Esophagus squamous epithelium (tissue), 5 donors: ENCODE results near the gene DIMT1. TPM values are rescaled to one million over a fixed set of nuclear protein-coding genes. Genes with fewer than 3 reads are reported as not detected.

Experiments used
- DNase-seq: peaks from one replicate; lab custom pipeline; 2025; lab: John Stamatoyannopoulos, UW
- H3K27ac ChIP-seq, 4 donors: fragments of 200-600 bp; sonication (generic); one replicate each; pipeline ENCODE4 v1.5.1; 2016 to 2019; ENCODE audit warnings: mild to moderate bottlenecking in 1 of 4
- H3K27me3 ChIP-seq, 4 donors: fragments of 200-600 bp; sonication (generic); 1 replicate in 3 of 4; 2 replicates in 1 of 4; pipeline versions ENCODE4 v1.5.1 to v1.6.0; 2017 to 2021; ENCODE audit warnings: antibody characterized with exemption in 1 of 4
- H3K36me3 ChIP-seq, 3 donors: fragments of 200-600 bp; sonication (generic); one replicate each; pipeline ENCODE4 v1.5.1; 2016 to 2019
- H3K4me1 ChIP-seq, 3 donors: fragments of 200-600 bp; sonication (generic); one replicate each; pipeline ENCODE4 v1.5.1; 2017 to 2019
- H3K4me3 ChIP-seq, 4 donors: fragments of 200-600 bp; sonication (generic); 1 replicate in 3 of 4; 2 replicates in 1 of 4; pipeline ENCODE4 v1.5.1; 2016 to 2019; ENCODE audit warnings: mild to moderate bottlenecking in 2 of 4, moderate library complexity in 1 of 4
- H3K9me3 ChIP-seq, 3 donors: fragments of 200-600 bp; sonication (generic); one replicate each; pipeline ENCODE4 v1.5.1; 2016 to 2019
- POLR2A ChIP-seq, 4 donors: fragments of 450-650 bp; IDR thresholded peaks; one replicate each; pipeline ENCODE4 v1.6.1; 2017; ENCODE audit warnings: antibody characterized with exemption in 4 of 4, mild to moderate bottlenecking in 4 of 4, moderate library complexity in 3 of 4
- WGBS, 2 donors: methylation state at CpG; one replicate each; pipeline ENCODE4 v1.1.5; 2018; 5-methylcytosine and 5-hydroxymethylcytosine counted together
- intact Hi-C: fragments of 100-400 bp; cut with DNase I; formaldehyde crosslinking; loops from one replicate; pipeline ENCODE4 v1.15.0; 2022
- total RNA-seq, 4 donors: library from RNA; depleted of rRNA; stranded (reverse); fragments of >200 nt; gene quantifications; one replicate each; pipeline ENCODE4 v1.1.0, GENCODE V29; 2016
- TF ChIP-seq, protein P1 (sequence below), 6 experiments: fragments of 450-650 bp in 4 of 6; fragments of 200-600 bp in 2 of 6; sonication (generic) in 2 of 6; IDR thresholded peaks; one replicate each; pipeline ENCODE4 v1.5.1; 2016 to 2019; ENCODE audit warnings: antibody characterized with exemption in 6 of 6, mild to moderate bottlenecking in 4 of 6, moderate library complexity in 4 of 6
- donor health status: DM: yes; HTN: yes; CAD: no.

The DIMT1 gene
- total RNA-seq, 4 donors from 2014 or later, result 18.8 to 38.5 (median 26.8) TPM

DNA sequence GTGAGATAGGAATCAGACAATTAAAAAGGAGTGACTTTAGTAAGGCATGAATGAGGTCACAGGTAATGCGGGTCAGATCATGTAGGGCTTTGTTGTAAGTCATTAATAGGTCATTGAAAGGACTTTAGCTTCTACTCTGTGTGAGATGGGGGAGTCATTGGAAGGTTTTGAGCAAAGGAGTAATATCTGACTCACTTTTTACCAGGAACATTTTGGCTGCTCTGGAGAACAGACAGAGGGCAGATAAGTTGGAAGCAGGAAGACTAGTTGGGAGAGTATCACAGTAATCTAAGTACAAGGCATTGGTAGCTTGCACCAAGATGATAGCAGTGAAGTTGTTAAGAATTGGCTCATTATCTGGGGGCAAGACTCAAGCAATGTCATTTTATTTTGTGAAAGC is 60.3 kb downstream of the DIMT1 start:
- intact Hi-C loops, result no loop called here

DNA sequence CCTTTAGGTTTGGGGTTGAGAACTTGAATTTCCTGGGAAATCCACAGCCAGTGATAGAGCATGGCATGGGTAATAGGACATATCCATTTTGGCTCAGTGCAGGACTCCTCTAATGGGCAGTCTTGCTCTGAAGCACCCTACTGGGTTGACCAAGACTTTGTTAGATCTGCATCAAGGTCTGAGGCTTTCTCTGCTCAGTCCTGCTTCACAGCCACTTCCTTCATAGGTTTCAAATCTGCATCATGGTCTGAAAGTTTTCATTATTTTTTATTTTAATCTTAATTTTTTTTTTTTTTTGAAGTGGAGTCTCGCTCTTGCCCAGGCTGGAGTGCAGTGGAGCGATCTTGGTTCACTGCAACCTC is 61.2 kb downstream of the DIMT1 start:
- H3K27me3 ChIP-seq, result no peaks in the 10 kb centered on the region
- WGBS, 2 donors, result 85 to 89% methylated on average over 2 of the region's 2 CpGs
- TF ChIP-seq, protein P1, sequence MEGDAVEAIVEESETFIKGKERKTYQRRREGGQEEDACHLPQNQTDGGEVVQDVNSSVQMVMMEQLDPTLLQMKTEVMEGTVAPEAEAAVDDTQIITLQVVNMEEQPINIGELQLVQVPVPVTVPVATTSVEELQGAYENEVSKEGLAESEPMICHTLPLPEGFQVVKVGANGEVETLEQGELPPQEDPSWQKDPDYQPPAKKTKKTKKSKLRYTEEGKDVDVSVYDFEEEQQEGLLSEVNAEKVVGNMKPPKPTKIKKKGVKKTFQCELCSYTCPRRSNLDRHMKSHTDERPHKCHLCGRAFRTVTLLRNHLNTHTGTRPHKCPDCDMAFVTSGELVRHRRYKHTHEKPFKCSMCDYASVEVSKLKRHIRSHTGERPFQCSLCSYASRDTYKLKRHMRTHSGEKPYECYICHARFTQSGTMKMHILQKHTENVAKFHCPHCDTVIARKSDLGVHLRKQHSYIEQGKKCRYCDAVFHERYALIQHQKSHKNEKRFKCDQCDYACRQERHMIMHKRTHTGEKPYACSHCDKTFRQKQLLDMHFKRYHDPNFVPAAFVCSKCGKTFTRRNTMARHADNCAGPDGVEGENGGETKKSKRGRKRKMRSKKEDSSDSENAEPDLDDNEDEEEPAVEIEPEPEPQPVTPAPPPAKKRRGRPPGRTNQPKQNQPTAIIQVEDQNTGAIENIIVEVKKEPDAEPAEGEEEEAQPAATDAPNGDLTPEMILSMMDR (IDR thresholded peaks at IDR 0.05), result no peak
- TF ChIP-seq POLR2A (IDR thresholded peaks at IDR 0.05), result no peak
- H3K9me3 ChIP-seq, result no peaks in the 10 kb centered on the region
- H3K4me1 ChIP-seq, result peaks cover 0 to 13% (median 2%) of the 10 kb centered on the region in 3 donors
- no peak overlapping the region for H3K4me3 ChIP-seq
- no peak for DNase-seq
- intact Hi-C loops, result no loop called here
- H3K27ac ChIP-seq, result no peak overlapping the region
- peaks cover 0 to under 1% (median 0%) of the 10 kb centered on the region in 3 donors for H3K36me3 ChIP-seq

More for the DNA sequence above, 60.3 kb downstream of the DIMT1 start:
- Histone ChIP-seq H3K27ac (no peak overlapping the region), H3K36me3 (peaks cover 0 to 10% (median 0%) of the 10 kb centered on the region in 3 donors), H3K9me3 (no peaks in the 10 kb centered on the region), H3K4me1 (peaks cover 0 to 13% (median 2%) of the 10 kb centered on the region in 3 donors), H3K4me3 (no peak overlapping the region), H3K27me3 (no peaks in the 10 kb centered on the region)
- WGBS, 2 donors, result 47 to 69% methylated on average over 1 of the region's 1 CpG
- no peak for DNase-seq
- TF ChIP-seq, protein P1 (IDR thresholded peaks at IDR 0.05), result no peak
- no peak for TF ChIP-seq POLR2A (IDR thresholded peaks at IDR 0.05)

- 64 to 76% methylated on average over 2 to 4 of the region's 4 CpGs for WGBS, 2 donors
- H3K4me1 ChIP-seq, result peaks cover 0 to 13% (median 2%) of the 10 kb centered on the region in 3 donors
- intact Hi-C loops, result no loop called here
Measured at GRCh38 chr5:62341783-62342475, 61.8 kb downstream of the DIMT1 start.

DNA sequence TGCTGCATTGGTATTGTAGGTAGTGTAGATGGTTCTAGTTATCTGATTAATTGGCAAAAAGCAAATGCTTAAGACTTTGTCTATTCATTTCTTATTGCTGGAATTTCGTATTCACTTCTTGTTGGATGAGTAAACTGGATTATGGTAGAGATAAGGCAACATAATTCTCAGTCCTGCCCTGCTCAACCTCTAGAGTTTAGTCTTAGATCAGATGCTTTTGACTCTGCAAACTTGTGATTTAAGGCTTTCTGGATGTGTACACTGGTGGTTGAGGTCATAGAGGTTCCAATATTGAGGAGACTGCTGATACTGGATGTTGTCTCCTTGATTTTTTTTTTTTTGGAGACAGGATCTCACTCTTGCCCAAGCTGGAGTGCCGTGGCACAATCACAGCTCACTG is 62.7 kb downstream of the DIMT1 start:
- H3K36me3 ChIP-seq, result no peaks in the 10 kb centered on the region
- intact Hi-C loops, result no loop called here

More at GRCh38 chr5:62341783-62342475, 61.8 kb downstream of the DIMT1 start:
- DNase-seq, result no peak
- Histone ChIP-seq H3K27me3 (no peaks in the 10 kb centered on the region), H3K9me3 (no peaks in the 10 kb centered on the region), H3K27ac (no peak overlapping the region), H3K36me3 (no peaks in the 10 kb centered on the region), H3K4me3 (no peak overlapping the region)
- no peak for TF ChIP-seq POLR2A (IDR thresholded peaks at IDR 0.05)
- TF ChIP-seq, protein P1 (IDR thresholded peaks at IDR 0.05), result no peak

DNA sequence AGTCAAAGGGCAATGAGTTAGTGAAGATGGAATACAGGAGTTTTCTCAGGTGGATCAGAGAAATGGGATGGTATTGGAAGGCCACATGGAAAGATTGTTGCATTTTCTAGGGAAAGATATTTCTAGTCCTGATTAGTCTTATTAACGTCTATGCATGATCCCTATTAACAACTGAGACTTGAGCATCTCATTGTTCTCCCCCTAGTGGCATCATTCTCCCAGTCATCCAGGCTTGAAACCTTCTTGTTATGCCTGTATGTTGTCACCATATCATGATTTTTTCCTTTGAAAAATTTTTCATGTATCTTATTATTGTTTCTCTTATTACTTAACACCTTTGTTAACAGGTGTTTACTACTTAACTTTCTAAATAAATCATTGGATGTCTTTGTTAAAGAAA is 63.3 kb downstream of the DIMT1 start:
- peaks cover 0 to 13% (median 2%) of the 10 kb centered on the region in 3 donors for H3K4me1 ChIP-seq
- no peak for DNase-seq
- no peak overlapping the region for H3K4me3 ChIP-seq
- WGBS, 2 donors, result 32 to 48% methylated on average over 1 of the region's 1 CpG
- H3K36me3 ChIP-seq, result peaks cover 0 to under 1% (median 0%) of the 10 kb centered on the region in 3 donors
- intact Hi-C loops, result no loop called here
- H3K27ac ChIP-seq, result no peak overlapping the region
- H3K27me3 ChIP-seq, result no peaks in the 10 kb centered on the region
- no peak for TF ChIP-seq POLR2A (IDR thresholded peaks at IDR 0.05)
- TF ChIP-seq, protein P1 (IDR thresholded peaks at IDR 0.05), result peak in 3 of 6 experiments; percentile 17 to 48 (median 17)
- no peaks in the 10 kb centered on the region for H3K9me3 ChIP-seq

More for the DNA sequence above, 62.7 kb downstream of the DIMT1 start:
- no peak for DNase-seq
- H3K27me3 ChIP-seq, result no peaks in the 10 kb centered on the region
- H3K4me3 ChIP-seq, result no peak overlapping the region
- H3K27ac ChIP-seq, result no peak overlapping the region
- no peak for TF ChIP-seq POLR2A (IDR thresholded peaks at IDR 0.05)
- TF ChIP-seq, protein P1 (IDR thresholded peaks at IDR 0.05), result no peak
- H3K9me3 ChIP-seq, result no peaks in the 10 kb centered on the region
- H3K4me1 ChIP-seq, result peaks cover 0 to 13% (median 2%) of the 10 kb centered on the region in 3 donors
- WGBS, 2 donors, result 81 to 92% methylated on average over 2 of the region's 2 CpGs
